T-helper 9 cell (primary cell): ENCODE measurements around the gene NFIX.

Source experiments
- DNase-seq: peaks from one replicate; pipeline ENCODE4 v3.0.0-alpha.2; 2020

The NFIX gene

DNA sequence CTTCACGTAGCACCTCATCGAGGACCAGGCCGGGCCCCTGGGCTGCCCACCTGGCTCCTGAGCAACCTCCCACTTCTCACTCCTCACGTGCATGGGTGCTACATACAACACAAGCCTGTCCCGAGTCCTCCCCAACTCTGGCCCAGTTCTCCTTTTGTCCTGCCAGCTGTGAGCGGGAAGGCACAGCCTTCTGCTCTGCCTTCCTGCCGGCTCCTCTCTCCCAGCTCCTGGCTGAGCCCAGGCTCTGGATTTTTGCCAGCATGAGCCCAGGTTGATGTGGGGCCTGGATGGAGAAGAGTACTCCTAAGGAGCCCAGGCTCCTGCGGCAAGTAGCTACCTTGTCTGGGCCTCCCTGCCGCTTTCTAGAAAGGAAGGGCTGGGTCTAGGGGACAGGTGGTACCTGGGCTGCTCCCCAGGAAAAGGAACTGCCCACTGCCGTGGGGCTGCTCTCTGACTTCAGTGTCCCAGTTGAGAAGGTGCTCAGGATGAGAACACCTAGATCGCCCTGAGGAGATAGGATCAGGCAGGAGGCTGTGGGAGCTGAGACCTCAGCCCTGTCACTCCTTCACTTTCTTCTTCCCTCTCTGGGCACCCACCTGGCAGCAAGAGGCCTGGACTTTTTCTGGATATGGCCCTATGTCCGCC is 83.7 kb downstream of the NFIX start:
- DNase-seq = no peak

DNA sequence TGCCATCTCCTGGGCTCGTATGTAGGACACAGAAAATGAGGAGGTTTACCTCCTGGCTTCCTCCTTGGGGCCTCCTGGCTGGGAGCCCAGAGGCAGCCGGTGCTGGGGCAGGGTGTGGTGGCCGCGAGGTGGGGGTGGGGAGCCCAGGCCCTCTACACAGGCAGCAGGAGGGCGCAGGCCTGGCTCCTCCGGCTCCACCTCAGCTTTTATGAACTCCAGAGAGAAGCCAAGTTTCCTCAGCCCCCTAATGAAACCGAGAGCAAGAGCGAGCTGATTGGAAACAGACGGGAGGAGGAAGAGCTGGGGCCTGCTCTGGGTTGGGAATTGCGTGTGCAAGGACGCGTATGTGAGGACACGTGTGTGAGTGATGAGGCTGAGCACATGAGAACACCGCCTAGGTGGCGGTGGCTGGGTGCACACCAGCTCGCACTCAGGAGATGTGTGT is 84.3 kb downstream of the NFIX start:
- no peak for DNase-seq

DNA sequence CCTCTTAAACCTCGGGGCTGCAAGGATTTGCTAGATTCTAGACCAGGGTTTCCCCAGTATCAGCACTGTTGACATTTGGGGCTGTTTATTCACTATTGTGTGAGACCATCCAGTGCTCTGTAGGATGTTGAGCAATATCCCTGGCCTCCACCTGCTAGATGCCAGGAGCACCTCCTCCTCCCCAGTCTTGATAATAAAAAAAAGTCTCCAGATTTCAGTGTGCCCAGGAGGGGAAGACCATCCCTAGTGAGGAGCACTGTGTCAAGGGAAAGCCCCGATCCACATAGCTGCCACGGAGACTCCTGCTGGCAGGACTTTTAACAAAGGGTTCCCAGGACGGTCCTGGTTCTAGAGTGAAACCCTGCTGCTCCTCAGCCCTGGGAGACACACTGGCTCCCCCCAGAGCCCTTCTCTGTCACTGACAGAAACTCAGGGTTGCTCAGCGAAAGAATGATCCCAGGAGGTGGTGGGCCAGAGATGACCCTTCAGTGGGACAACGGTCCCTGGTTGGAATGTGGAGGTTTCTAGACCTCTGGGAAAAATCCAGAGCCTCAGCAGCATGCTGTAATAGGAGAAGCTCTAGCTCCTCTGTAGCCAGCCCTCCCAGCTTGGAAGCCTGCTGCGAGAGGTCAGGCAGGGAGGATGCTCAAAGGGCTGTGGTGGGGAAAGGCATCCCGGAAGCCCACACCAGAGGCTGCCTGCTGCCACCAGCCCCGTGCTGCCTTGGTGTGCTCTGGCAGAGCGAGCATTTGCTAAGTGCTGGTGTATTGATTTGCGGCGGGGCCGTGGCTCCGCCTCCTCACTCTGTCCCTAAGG is 87.1 kb downstream of the NFIX start:
- DNase-seq = no peak

- no peak for DNase-seq
These were observed 87.7 kb downstream of the NFIX start for GRCh38 chr19:13083008-13083404.

DNA sequence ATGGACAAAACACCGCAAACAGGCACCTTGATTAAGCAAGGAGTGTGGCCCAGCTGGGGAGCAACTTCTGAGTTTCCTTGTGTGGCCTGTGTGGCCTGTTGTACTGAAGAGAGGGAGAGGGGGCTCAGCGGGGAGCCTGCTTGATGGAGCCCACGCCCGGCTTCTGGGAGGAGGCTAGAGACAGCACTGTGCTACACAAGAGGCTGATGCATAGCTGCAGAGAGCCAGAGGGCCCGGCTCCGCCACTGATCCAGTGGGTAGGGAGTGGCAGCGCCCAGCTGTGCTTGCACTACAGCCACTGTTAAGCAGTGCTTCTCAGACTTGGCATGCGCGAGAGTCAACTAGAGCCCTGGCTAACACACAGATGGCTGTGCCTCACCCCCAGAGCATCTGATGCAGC is 88.4 kb downstream of the NFIX start:
- no peak for DNase-seq

DNA sequence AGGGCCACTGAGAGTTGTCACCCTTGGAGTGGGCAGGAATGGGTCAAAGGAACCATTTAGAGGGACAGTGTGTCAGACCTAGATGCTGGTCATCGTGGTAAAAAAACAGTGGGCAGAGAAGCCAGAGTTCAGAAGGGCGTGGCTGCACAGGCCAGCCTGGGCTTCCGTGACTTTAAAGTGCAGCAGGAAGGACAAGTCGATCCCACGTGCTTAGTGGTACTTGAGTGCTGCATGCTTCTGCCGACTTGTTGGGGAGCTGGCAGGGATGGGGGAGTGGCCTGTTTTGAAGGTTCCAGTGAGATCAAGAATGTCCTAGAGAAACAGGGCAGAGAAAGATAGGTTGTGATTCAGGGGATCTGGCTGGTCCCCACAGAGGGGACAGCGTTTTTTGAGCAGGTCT is 90.4 kb downstream of the NFIX start:
- no peak for DNase-seq

DNA sequence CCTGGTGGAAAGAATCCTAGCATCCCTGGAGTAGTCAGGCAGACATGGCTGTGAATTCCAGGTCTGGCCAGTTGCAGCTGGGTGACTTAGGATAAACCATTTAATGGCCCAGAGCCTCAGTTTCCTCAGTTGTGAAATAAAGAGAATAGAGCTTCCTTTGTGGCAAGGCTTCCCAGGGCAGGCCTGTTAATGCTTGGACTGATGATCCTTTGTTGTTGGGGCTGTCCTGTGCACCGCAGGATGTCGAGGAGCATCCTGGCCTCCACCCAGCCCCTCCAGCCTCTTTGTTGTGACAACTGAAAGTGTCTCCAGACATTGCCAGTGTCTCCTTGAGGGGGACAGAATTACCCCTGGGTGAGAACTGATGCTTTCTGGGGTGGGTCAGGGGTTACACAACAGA is 91.1 kb downstream of the NFIX start:
- DNase-seq = no peak

DNA sequence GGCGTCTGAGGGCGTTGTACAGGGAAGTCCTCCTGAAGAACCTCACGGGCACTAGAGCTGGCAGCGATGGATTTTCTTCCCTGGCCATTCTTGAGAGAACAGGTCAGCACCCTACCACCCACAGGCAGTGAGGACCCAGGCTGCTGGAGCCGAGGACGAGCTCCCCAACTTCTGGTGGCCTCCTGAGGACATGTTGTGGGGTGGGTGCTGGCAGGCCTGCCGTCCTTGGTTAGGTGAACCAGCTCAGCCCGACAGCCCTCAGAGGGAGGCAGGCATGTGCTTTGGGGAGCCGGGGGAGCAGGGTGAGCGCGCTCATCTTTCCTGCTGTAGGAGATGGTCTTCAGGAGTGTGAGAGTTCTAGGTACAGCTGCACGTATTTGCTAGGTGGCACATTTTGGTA is 92.0 kb downstream of the NFIX start:
- no peak for DNase-seq

- no peak for DNase-seq
These were observed 92.7 kb downstream of the NFIX start for GRCh38 chr19:13087795-13088537.

DNA sequence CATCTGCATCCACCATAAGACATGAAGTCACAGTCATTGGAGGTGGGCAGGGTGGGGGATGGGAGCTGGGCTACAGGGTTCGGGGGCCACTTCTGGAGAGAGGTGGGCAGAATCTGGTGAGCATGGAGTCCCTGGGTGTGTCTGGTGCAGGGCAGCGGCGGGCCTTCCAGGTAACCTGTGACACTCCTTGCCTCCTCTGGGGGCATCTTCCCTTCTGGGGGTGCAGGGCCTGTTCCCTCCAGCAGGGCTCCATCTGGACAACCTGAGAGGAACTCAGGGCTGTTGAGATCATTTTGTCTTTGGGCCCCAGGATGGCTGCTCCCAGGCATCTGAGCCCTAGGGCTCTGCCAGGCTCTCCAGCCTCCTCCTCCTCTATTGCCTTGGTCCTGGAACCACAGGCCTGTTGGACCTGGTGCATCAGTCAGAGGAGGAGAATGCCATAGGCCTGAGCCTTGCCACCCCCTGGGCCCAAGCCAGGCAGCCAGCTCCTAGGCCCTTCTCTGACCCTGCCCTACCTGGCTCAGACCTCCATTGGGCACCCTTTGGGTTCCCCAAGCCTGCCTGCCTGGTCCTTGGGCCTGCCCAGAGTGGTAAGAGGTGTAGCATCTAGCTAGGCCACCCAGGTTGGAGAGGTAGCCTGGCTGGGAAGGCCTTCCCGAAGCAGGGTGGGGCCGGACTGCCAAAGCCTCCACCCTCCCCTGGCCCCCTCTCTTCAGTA is 94.0 kb downstream of the NFIX start:
- no peak for DNase-seq

GRCh38 chr19:13089857-13090507 is 94.7 kb downstream of the NFIX start:
- DNase-seq = no peak

- no peak for DNase-seq
These were observed 95.4 kb downstream of the NFIX start for GRCh38 chr19:13090511-13091231.

DNA sequence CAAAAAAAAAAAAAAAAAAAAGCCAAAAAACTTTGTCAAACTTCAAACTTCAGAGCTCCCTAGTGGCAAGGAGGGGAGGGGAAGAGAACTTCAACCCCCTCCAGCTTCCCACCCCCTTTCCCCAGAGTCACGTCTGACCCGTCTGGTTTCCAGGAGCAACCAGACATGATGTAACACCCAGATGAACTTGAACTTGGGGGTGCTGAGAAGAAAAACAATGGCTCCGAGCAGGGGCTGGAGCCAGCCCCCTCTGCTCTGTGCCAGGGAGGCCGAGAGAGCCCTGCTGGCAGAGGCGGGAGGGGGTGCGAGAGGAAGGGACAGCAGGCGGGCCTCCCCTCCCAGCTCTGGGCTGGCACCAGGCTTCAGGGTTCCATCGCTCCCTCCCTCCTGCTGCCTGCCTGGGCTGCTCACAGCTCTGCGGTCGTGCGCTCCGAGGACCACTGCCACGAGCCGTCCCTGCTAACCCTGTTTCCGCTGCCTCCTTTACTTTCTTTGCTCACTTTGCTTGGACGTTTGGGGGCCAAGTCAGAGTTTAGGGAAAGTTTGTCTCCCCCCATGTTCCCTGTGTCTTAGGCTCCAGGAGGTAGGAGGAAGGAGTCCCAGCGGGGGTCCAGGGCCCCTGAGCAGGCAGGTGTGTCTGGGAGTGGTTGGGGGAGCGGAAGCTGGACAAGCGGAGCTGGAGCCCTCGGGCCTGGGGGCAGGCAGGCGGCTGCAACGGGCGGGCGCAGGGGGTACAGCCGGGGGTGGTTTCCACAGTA is 96.3 kb downstream of the NFIX start:
- no peak for DNase-seq

DNA sequence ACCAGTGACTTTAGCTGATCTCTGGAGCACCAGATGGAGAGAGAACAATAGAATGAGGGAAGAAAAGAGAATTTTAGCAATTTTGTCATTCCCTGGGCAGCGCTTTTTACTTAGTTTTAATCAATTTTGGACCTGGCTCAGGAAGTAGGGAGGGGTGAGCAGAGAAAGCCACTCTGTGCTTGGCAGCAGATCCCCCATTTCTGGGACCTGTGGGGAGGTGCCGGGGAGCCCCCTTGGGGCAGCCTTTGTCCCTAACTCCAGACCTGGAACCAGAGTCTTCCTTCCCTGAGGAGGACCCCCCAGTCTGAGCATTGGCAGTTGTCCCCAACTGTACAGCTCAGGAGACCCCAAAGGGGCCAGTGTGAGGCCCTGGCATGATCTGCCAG is 96.9 kb downstream of the NFIX start:
- DNase-seq = no peak

- DNase-seq = no peak
These were observed 97.4 kb downstream of the NFIX start for GRCh38 chr19:13092606-13093235.

- DNase-seq = peak; percentile 72
These were observed 98.3 kb downstream of the NFIX start for GRCh38 chr19:13093407-13094105.

DNA sequence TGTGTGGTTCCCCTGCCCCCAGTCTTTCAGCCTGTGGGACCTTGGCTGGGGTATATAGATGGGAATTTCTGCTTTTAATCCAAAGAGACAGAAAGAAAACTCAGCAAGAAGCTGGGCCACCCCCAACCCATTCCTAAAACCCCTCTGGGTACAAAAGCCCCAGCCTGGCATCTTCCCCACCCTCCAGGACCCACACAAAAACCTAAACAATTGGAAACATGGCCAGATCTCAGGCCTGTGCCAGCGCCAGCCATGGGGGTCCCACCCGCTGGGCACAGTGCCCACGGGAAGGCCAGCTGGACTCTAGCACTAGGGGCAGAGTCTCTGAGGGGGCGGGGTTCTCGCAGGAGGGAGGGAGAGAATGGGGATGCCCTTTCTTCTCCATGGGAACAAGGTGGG is 98.8 kb downstream of the NFIX start:
- no peak for DNase-seq

DNA sequence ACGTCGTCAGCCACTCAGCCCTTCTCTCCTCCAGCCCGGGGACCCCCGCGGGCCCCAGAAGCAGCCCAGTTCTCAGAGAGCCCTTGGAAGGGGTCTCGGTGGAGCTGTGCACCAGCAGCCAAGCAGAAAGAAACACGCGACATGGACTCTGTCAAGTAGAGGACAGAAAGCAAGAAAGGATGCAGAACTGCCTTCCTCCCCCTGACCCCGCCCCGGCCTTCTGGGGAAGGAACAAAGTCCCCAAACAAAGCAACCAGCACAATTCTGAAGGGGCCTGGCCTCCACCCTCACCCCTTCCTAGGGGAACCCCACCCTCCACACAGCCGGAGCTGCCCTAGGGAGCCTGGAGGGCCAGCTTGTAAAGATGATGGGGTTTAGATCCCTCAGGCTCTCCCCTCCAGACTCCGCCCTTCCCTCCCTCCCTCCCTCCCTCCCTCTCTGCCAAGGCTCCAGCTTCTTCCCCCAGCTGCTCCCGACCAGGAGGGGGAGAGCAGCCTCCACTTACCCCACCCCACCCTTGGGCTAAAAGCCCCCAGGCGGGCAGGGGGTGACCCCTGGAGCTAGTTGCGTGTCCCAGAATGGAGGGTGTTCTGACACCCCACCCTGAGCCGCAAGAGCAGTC is 99.6 kb downstream of the NFIX start:
- no peak for DNase-seq

- DNase-seq = no peak
These were observed 100.1 kb downstream of the NFIX start for GRCh38 chr19:13095393-13095784.
